ENCODE measurements around the gene ZNF878.

DNA sequence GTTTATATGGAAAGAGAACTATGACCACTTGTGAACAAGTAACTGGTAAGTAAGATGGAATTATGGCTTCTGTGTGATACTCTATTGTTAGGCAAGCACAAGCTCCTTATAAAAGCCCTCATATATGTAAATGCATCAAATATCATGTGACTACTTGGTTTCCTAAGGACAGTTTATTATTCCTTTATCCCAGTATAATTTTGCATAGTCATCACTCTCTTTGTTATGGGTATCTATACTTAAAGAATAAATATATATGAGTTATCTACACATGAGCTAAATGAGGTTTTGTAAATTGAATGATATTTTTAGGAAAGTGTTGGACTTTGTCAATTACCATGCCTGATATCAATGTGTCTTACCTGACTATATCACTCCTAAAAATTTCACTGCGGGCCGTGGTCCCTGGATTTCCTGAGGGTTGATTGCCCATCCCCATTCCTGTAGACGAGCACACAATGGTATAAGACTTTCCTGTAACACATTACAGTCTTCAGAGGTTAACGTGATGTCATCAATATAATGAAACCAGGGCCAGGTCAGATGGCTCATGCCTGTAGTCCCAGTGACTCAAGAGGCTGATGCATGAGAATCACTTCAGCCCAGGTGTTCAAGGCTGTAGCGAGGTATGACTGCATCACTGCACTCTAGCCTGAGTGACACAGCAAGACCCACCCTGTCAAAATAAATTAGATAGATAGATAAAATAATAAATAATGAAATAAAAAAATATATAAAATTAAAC, 32.5 kb upstream of the ZNF878 start:
- TF ChIP-seq POLR2A (IDR thresholded peaks at IDR 0.05), result no peak
- TF ChIP-seq, protein P1, sequence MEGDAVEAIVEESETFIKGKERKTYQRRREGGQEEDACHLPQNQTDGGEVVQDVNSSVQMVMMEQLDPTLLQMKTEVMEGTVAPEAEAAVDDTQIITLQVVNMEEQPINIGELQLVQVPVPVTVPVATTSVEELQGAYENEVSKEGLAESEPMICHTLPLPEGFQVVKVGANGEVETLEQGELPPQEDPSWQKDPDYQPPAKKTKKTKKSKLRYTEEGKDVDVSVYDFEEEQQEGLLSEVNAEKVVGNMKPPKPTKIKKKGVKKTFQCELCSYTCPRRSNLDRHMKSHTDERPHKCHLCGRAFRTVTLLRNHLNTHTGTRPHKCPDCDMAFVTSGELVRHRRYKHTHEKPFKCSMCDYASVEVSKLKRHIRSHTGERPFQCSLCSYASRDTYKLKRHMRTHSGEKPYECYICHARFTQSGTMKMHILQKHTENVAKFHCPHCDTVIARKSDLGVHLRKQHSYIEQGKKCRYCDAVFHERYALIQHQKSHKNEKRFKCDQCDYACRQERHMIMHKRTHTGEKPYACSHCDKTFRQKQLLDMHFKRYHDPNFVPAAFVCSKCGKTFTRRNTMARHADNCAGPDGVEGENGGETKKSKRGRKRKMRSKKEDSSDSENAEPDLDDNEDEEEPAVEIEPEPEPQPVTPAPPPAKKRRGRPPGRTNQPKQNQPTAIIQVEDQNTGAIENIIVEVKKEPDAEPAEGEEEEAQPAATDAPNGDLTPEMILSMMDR (IDR thresholded peaks at IDR 0.05), result no peak
